Activated naive CD8-positive, alpha-beta T cell treated with anti-CD3 and anti-CD28 coated beads for 36 hours (primary cell): ENCODE measurements around the gene TRAF3IP1. TPM values are rescaled to one million over a fixed set of nuclear protein-coding genes. Genes with fewer than 3 reads are reported as not detected.
"Not testable (repeated sequence)": the region's sequence is repeated elsewhere in the genome, so short reads cannot be mapped to it uniquely, and the experiment has no call there.

Source experiments
- DNase-seq: peaks from one replicate; pipeline ENCODE4 v3.0.0; 2021
- H3K27ac Mint-ChIP-seq: one replicate; pipeline ENCODE4 v1.8.0; 2022; ENCODE audit warnings: mild to moderate bottlenecking, moderate library complexity, mixed read lengths
- H3K27me3 Mint-ChIP-seq: one replicate; pipeline ENCODE4 v1.8.0; 2022; ENCODE audit warnings: mild to moderate bottlenecking, mixed read lengths
- H3K36me3 Mint-ChIP-seq: one replicate; pipeline ENCODE4 v1.8.0; 2021; ENCODE audit warnings: mild to moderate bottlenecking, mixed read lengths
- H3K4me1 Mint-ChIP-seq: one replicate; pipeline ENCODE4 v1.8.0; 2021; ENCODE audit warnings: mixed read lengths
- H3K4me3 Mint-ChIP-seq: one replicate; pipeline ENCODE4 v1.8.0; 2022; ENCODE audit warnings: mild to moderate bottlenecking, moderate library complexity, mixed read lengths
- H3K9me3 Mint-ChIP-seq: one replicate; pipeline ENCODE4 v1.8.0; 2022; ENCODE audit warnings: mixed read lengths
- total RNA-seq, 2 experiments: library from RNA; stranded (reverse); gene quantifications; one replicate each; pipeline ENCODE4 v1.2.3, GENCODE V29; 2021

The TRAF3IP1 gene
- total RNA-seq, 2 experiments from 2014 or later = 8.4 to 11.0 TPM

GRCh38 chr2:238314576-238314975 is 5.7 kb upstream of the TRAF3IP1 start:
- H3K9me3 Mint-ChIP-seq = no peaks in the 10 kb centered on the region
- H3K27ac Mint-ChIP-seq = no peak overlapping the region
- peaks cover 6% of the 10 kb centered on the region for H3K4me1 Mint-ChIP-seq
- no peaks in the 10 kb centered on the region for H3K36me3 Mint-ChIP-seq
- no peak for DNase-seq
- H3K27me3 Mint-ChIP-seq = peaks cover 4% of the 10 kb centered on the region
- H3K4me3 Mint-ChIP-seq = no peak overlapping the region

- Mint-ChIP-seq H3K4me3 (no peak overlapping the region), H3K27me3 (peaks cover 3% of the 10 kb centered on the region)
Observed at GRCh38 chr2:238315031-238315595, 5.2 kb upstream of the TRAF3IP1 start.

GRCh38 chr2:238320648-238321281 is 447 bp downstream of the TRAF3IP1 start:
- H3K36me3 Mint-ChIP-seq = peaks cover 2% of the 10 kb centered on the region
- H3K27me3 Mint-ChIP-seq = no peaks in the 10 kb centered on the region
- peak overlapping the region; percentile 77 for H3K4me3 Mint-ChIP-seq
- no peak for DNase-seq
- H3K4me1 Mint-ChIP-seq = peaks cover 19% of the 10 kb centered on the region
- H3K9me3 Mint-ChIP-seq = no peaks in the 10 kb centered on the region
- no peak overlapping the region for H3K27ac Mint-ChIP-seq

More at GRCh38 chr2:238315031-238315595, 5.2 kb upstream of the TRAF3IP1 start:
- Mint-ChIP-seq H3K9me3 (no peaks in the 10 kb centered on the region), H3K4me1 (peaks cover 10% of the 10 kb centered on the region), H3K36me3 (no peaks in the 10 kb centered on the region), H3K27ac (no peak overlapping the region)
- DNase-seq = no peak

DNA sequence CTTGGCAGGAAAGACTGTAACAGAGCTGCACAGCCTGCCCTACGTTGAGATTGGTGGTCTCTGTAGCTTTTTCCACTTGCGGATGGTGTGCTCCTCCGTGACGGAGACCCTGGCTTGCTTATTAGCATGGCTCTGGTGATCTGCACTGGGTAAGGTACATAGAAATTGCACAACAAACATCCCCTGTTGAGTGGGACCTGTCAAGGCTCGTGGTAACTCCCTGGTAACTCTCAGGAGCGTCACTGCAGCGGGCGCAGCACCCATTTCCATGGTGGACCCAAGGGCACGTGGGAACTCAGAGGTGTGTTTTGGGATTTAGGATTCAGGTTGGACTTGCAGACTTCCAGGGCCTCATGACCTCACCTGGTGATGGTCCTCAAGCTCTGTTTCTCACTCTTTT is 1.1 kb downstream of the TRAF3IP1 start:
- no peak for DNase-seq
- Mint-ChIP-seq H3K4me1 (peaks cover 20% of the 10 kb centered on the region), H3K9me3 (no peaks in the 10 kb centered on the region), H3K27me3 (no peaks in the 10 kb centered on the region), H3K4me3 (peak overlapping the region; percentile 77), H3K27ac (no peak overlapping the region), H3K36me3 (peaks cover 4% of the 10 kb centered on the region)

DNA sequence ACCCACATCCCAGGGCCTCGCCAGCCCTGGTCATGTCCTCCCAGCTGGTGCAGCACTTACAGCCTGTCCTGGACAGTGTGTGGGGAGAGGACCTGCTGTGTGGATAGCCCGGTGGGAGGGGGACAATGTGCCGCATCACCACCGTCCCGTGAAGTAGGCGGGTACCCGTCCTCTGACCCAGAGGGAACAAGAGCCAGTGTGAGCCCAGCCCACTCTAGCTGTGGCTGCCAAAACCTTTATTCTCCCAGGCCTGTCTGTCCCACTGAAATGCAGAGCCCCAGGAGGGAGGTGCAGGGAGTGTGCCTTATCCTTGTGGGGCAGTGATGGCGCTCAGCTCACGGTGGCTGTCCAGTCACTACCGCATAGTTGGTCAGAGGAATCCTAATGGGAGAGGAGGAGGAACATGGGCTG is 1.7 kb downstream of the TRAF3IP1 start:
- H3K4me1 Mint-ChIP-seq = peaks cover 20% of the 10 kb centered on the region
- H3K27me3 Mint-ChIP-seq = no peaks in the 10 kb centered on the region
- H3K9me3 Mint-ChIP-seq = no peaks in the 10 kb centered on the region
- no peak for DNase-seq
- H3K36me3 Mint-ChIP-seq = peaks cover 7% of the 10 kb centered on the region
- no peak overlapping the region for H3K27ac Mint-ChIP-seq
- H3K4me3 Mint-ChIP-seq = peak overlapping the region; percentile 77

DNA sequence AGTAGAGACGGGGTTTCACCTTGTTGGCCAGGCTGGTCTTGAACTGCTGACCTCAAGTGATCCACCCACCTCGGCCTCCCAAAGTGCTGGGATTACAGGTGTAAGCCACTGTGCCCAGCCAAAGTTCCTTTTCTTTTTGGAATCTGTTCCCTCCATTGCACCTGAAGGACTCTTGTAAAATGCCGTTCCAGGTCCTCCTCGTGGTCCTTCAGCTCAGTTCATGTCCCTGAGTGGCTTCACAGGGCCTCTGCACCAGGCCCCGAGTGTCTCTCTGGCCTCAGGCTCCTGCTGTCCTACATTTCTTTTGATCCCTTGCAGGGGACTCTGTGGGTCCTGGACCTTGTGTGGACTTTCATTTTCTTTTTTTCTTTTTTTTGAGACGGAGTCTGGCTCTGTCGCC is 3.9 kb downstream of the TRAF3IP1 start:
- H3K27ac Mint-ChIP-seq, H3K4me3 Mint-ChIP-seq, H3K27me3 Mint-ChIP-seq, H3K9me3 Mint-ChIP-seq, DNase-seq: not testable (repeated sequence)
- peaks cover 24% of the 10 kb centered on the region for H3K36me3 Mint-ChIP-seq
- peaks cover 20% of the 10 kb centered on the region for H3K4me1 Mint-ChIP-seq

GRCh38 chr2:238325694-238326093 is 5.4 kb downstream of the TRAF3IP1 start:
- peaks cover 2% of the 10 kb centered on the region for H3K9me3 Mint-ChIP-seq
- DNase-seq = no peak
- no peaks in the 10 kb centered on the region for H3K27me3 Mint-ChIP-seq
- no peak overlapping the region for H3K4me3 Mint-ChIP-seq
- H3K4me1 Mint-ChIP-seq = peaks cover 12% of the 10 kb centered on the region
- H3K36me3 Mint-ChIP-seq = peaks cover 25% of the 10 kb centered on the region
- no peak overlapping the region for H3K27ac Mint-ChIP-seq

DNA sequence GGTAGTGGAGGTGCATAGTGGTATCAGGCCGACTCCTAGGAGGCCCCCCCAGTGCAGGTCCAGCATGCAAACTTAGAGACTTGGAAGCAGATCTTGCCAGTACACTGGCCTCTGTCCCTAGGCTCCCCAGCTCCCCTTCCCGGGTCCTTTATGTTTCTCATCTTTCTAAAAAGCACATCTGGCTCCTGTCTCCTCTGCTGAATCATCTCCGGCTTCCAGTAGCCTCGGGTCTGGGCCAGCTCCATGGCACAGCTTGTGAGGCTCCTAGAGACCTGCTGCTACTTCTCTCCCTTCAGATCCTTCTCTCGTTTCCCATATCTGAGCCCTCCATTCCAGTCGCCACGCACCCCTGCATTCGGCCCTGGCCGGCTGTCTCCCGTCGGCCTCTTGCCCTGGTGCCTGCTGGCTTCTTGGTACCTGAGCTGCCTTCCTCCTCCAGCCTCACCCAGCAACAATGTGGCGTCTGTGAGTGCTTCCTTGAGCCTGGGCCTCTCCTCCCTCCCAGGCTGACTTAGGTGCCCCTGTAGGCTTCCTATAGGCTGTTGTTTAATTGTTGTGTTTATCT is 6.6 kb downstream of the TRAF3IP1 start:
- DNase-seq = no peak
- peaks cover 25% of the 10 kb centered on the region for H3K36me3 Mint-ChIP-seq
- H3K4me1 Mint-ChIP-seq = peaks cover 3% of the 10 kb centered on the region
- no peaks in the 10 kb centered on the region for H3K27me3 Mint-ChIP-seq
- peaks cover 2% of the 10 kb centered on the region for H3K9me3 Mint-ChIP-seq
- no peak overlapping the region for H3K4me3 Mint-ChIP-seq
- no peak overlapping the region for H3K27ac Mint-ChIP-seq

DNA sequence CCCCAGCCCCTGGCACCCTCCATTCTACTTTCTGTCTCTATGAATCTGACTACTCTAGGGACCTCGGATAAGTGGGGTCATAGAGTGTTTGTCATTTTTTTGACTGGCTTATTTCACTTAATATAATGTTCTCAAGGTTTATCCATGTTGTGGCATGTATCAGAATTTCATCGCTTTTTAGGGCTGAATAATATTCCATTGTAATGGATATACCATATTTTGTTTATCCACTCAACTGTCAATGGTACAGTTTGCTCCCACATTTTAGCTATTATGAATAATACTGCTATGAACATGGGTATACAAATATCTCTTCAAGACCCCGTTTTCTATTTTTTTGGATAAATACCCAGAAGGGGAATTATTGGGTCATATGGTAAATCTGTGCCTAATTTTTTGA is 7.4 kb downstream of the TRAF3IP1 start:
- DNase-seq = no peak
- H3K27me3 Mint-ChIP-seq = no peaks in the 10 kb centered on the region
- H3K4me3 Mint-ChIP-seq = no peak overlapping the region
- H3K27ac Mint-ChIP-seq = no peak overlapping the region
- H3K4me1 Mint-ChIP-seq = peaks cover 3% of the 10 kb centered on the region
- peaks cover 2% of the 10 kb centered on the region for H3K9me3 Mint-ChIP-seq
- H3K36me3 Mint-ChIP-seq = peaks cover 25% of the 10 kb centered on the region

GRCh38 chr2:238330391-238330790 is 10.1 kb downstream of the TRAF3IP1 start:
- Mint-ChIP-seq H3K36me3 (peaks cover 24% of the 10 kb centered on the region), H3K4me1 (peaks cover 3% of the 10 kb centered on the region), H3K9me3 (peaks cover 2% of the 10 kb centered on the region), H3K4me3 (no peak overlapping the region), H3K27ac (no peak overlapping the region), H3K27me3 (no peaks in the 10 kb centered on the region)
- no peak for DNase-seq

- Mint-ChIP-seq H3K4me1 (no peaks in the 10 kb centered on the region), H3K4me3 (no peak overlapping the region), H3K27me3 (no peaks in the 10 kb centered on the region), H3K9me3 (peaks cover 2% of the 10 kb centered on the region), H3K36me3 (peaks cover 19% of the 10 kb centered on the region), H3K27ac (no peak overlapping the region)
- no peak for DNase-seq
Observed at GRCh38 chr2:238331916-238332315, 11.6 kb downstream of the TRAF3IP1 start.

- Mint-ChIP-seq H3K27me3 (no peaks in the 10 kb centered on the region), H3K36me3 (peaks cover under 1% of the 10 kb centered on the region), H3K4me3 (no peak overlapping the region), H3K4me1 (peaks cover 12% of the 10 kb centered on the region), H3K9me3 (no peaks in the 10 kb centered on the region), H3K27ac (no peak overlapping the region)
- no peak for DNase-seq
Observed at GRCh38 chr2:238334885-238335284, 14.6 kb downstream of the TRAF3IP1 start.

DNA sequence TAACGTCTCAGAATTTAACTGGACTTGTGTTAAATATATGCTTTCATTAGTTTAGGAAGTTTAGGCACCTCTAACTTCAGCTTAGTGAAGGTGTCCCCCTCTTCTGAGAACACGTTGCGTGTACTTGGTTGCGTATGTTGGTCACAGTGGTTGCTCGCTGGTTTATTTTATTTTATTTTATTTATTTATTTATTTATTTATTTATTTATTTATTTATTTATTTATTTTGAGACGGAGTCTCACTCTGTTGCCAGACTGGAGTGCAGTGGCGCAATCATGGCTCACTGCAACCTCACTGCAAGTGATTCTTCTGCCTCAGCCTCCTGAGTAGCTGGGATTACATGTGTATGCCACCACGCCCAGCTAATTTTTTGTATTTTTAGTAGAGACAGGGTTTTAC is 15.3 kb downstream of the TRAF3IP1 start:
- not testable (repeated sequence) for H3K27me3 Mint-ChIP-seq, H3K27ac Mint-ChIP-seq, DNase-seq, H3K4me3 Mint-ChIP-seq, H3K9me3 Mint-ChIP-seq, H3K36me3 Mint-ChIP-seq
- H3K4me1 Mint-ChIP-seq = peaks cover 12% of the 10 kb centered on the region

- Mint-ChIP-seq H3K4me3 (no peak overlapping the region), H3K27me3 (no peaks in the 10 kb centered on the region), H3K4me1 (peaks cover 12% of the 10 kb centered on the region), H3K27ac (no peak overlapping the region), H3K9me3 (no peaks in the 10 kb centered on the region), H3K36me3 (no peaks in the 10 kb centered on the region)
- DNase-seq = no peak
Observed at GRCh38 chr2:238336151-238336550, 15.8 kb downstream of the TRAF3IP1 start.

GRCh38 chr2:238336793-238337444 is 16.6 kb downstream of the TRAF3IP1 start:
- Mint-ChIP-seq H3K9me3 (no peaks in the 10 kb centered on the region), H3K36me3 (no peaks in the 10 kb centered on the region), H3K27ac (no peak overlapping the region), H3K4me1 (peaks cover 12% of the 10 kb centered on the region), H3K4me3 (no peak overlapping the region), H3K27me3 (no peaks in the 10 kb centered on the region)
- no peak for DNase-seq
